ENCODE data around the gene C2orf81.
"Not testable (repeated sequence)": the region's sequence is repeated elsewhere in the genome, so short reads cannot be mapped to it uniquely, and the experiment has no call there.

Gene C2orf81

DNA sequence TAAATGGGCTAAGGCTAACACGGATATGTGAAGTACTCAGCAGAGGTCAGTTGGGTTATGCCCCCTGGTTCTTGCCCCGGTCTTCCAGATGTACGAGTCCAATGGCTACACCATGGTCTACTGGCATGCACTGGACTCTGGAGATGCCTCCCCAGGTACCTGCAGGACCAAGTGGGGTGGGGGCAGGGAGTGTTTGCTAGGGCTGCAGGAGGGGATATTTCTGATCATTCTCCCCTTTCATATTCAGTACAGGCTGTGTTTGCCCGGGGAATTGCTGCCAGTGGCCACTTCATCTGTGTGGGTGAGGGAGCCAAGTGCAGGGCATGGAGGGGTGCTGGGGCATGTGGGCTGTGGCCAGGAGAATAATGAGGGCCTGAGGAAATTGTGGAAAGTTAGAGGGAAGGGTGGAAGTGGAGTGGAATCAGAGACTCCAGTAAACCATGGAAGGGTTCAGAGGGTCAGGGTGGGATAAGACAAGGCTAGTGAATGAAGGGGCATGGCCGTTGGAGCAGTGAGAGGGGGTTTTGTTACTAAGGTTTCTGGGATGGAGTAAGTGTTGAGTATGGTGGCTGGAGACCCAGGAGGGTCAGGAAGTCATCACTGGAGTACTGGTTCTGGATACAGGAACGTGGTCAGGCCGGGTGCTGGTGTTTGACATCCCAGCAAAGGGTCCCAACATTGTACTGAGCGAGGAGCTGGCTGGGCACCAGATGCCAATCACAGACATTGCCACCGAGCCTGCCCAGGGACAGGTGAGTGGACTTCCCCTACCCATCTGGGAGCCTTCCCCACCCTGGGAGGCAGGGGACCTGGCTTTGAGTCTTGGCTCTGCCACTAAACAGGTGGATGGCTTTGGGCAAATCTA lies 2.0 kb upstream of the C2orf81 start:
- no peak for DNase-seq

DNA sequence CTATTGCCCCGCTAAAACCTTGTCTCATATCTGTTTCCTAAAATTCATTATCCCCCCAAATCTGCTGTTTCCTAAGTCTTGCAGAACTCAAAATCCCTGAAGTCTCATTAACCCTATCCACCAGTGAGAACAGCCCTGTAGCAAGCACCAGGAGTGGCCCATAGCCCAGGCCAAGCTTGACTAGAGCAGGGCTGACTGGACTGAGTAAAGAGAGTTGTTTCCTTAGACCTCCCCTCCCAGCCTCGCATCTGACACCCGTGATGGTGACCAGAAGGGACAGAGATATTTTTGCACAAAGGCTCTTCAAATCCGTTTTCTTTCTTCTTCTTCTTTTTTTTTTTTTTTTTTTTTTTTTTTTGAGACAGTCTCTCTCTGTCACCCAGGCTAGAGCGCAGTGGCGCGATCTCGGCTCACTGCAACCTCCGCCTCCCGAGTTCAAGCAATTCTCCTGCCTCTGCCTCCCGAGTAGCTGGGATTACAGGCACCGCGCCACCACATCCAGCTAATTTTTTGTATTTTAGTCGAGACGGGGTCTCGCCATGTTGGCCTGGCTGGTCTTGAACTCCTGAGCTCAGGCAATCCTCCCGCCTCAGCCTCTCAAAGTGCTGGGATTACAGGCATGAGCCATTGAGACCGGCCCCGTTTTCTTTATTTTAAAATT lies 846 bp downstream of the C2orf81 start:
- not testable (repeated sequence) for DNase-seq

DNA sequence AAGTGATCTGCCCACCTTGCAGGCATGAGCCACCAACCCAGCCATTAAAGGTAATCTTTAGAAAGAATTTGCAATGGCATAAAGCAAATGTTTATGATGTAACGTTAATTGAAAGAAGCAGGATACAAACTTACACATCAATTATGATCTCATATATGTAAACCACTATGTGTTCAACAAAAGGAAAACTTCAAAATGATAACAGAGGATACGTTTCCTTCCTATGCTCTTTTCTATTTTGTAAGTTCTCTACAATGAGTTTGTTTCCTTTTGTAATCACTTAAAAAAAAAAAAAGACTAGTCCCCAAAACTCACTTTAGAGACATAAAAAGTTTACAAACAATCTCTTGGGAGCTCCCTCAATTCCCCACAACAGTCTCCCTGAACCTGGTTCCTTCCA lies 1.4 kb downstream of the C2orf81 start:
- no peak for DNase-seq

DNA sequence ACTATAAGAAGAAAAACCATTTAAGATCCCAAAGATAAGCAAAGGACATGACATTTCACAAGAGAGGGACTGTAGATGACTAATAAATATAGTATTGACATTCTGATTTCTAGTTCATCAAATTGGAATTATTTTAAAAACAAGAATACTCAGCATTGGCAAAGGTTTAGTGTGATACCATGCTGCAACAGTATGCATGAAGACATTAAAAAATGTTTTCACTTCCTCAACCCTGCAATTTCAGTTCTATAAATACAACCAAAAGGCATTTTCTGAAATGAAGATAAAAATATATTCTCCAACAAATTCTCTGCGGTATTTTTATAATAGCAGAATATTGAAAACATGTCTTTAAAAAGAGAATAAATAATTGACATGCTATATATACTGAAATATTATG lies 2.1 kb downstream of the C2orf81 start:
- DNase-seq, result no peak

DNA sequence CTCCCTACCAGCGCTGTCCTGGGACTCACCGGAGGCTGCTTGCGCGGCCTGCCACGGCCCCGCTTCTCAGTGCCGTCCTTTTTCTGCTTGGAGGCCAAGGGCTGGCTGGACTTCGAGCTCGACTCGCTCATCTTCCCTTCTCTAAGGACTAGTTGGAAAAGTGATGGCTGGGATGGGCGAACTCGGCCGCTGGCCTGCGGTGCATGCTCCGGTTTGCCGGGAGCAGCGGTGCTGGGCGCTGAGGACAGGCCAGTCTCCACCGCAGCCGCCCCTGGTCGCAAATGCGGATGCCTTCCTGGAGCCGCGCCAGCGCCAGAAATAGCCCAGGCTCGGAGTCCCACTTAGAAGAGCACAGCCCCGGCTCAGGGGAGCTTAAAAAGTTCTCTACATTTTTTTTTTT lies 3.1 kb downstream of the C2orf81 start:
- DNase-seq, result no peak

DNA sequence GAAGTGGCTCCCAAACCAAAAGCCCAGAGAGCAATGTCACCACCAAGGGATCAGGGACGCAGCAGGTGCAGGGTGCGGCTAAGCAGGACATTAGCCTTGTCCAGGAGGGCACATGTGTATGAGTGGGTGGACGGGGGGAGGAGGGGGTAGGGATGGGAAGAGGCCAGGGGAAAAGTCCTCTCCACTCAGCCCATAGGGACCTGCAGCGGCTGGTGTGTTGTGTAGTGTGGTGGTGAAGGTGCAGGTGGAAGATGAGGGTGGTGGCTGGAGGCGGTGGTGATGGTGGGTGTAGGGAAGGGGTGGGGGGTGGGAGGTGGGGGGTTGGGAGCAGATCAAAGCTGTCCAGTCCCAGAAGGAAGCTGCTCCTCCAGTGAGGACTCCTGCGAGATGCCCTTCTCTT lies 3.7 kb downstream of the C2orf81 start:
- DNase-seq, result no peak

DNA sequence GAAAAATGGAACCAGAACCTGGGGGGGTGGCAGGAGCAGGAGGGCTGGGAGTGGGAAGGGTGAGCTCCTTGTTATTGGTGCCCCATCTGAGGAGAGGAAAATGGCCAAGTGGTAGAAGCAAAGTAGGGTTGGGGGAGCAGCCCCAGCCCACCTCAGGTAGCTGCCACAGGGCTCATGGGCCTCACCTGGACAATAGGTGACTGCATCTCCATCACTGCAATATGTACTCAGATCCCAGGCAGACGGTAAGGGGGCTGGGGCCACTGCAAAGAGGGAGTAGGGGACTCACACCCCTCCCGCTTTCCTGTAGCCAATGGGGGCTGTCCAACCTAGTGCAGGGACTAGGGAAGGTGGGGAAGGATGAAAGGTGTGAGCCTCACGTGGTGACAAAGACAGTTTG lies 4.2 kb downstream of the C2orf81 start:
- no peak for DNase-seq

DNA sequence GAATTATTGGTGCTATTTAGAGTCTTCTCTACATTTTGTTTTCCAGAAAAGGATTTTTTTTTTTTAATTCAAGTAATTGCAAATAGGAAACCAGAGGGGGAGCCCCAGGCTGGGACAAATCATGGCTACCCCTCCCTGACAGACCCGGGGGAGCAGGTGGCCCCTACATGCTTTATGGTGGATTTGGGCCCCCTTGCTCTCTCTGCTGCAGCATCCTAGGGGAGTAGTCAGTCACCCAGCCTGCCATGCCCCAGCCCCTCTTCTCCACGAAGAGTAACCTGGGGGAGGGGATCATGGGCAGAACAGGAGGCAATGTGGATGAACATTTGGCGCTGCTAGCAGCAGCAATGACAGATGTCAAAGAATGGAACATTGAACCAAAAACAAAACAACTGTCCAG lies 4.6 kb downstream of the C2orf81 start:
- no peak for DNase-seq

DNA sequence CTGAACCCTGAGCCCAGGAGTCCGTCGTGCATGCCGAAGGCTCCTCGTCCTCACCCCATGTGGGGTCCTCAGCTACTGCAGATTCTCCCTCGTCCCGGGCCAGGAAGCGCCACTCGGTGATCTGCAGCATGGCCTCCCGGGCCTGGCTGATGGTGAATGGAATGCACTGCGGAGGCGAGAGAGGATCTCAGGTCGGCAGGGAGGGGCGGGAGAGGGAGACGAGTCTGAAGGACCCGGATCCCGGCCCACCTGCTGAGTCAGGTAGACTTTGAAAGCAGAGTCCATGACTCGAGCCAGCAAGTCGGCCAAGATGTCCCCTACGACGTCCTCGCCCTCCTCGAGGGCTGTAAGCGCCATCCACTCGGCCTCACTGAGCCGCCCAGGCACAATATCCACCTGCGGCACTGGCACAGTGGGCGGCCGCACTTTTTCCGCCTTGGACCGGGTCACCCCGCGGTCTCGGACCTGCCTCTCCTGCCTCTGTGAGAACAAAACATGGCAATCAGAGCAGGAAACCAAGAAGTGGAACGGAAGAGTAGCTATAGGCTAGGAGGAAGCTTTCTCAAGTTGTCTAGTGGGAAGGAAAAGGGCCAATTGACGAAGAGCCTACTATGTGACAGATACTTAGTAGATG lies 5.5 kb downstream of the C2orf81 start:
- no peak for DNase-seq

DNA sequence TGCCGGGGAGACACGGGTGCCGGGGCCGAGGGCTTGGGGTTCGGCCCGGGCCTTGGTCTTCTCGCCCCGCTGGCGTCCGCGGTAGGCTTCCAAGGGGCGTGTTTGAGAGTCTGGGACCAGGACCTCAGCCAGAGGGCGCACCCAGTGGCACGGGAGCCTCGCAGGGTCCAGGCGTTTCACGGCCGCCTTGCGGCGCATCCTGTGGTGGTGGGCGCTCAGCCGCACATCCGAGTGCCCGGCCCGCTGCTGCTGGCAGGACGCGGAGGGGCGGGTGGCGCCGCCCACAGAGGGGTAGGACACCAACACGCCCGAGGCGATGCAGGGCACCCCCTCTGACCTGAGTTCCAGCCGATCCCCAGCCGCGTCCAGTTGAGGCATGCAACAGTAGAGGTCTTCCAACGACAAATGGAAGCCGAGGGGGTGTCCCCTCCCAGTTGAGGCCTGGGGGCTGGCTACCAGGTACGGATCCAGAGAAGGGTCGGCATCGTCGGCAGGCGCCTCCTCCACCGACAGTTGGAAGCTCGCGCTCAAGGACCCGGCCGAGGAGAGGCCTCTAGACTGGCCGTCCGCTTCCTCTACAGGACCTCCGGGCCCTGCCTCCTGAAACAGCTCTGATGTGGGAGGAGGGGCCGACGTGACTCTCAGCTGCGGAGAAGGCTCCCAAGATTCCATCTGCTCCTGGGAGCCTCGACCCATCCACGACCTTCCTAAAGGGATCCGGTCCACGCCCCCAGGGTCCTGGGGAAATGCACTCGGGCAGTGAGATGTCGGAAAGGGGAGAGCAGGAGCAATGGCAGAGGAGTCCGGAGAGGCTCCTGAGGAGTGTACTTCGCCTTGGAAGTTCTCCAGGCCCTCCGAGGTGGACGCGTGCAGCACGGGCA lies 6.3 kb downstream of the C2orf81 start:
- no peak for DNase-seq

DNA sequence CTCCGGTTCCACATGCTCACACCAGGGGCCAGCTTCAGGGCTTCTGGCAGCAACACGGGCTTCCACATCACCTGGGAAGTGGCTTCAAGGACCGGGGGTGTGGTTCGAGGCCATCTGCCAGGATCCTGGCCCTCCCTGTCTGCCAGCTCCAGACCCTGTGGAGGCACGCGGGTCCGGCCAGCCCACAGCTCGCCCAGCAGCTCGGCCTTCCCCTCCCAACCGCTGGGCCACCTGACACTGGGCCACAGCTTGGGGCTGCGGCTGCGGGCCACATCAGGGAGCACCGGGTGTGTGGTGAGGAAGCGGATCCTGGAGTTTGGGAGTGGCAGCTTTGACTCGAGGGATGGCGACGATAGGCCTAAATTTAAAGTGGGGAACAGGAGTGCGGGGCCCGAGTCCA lies 7.0 kb downstream of the C2orf81 start:
- DNase-seq, result no peak

DNA sequence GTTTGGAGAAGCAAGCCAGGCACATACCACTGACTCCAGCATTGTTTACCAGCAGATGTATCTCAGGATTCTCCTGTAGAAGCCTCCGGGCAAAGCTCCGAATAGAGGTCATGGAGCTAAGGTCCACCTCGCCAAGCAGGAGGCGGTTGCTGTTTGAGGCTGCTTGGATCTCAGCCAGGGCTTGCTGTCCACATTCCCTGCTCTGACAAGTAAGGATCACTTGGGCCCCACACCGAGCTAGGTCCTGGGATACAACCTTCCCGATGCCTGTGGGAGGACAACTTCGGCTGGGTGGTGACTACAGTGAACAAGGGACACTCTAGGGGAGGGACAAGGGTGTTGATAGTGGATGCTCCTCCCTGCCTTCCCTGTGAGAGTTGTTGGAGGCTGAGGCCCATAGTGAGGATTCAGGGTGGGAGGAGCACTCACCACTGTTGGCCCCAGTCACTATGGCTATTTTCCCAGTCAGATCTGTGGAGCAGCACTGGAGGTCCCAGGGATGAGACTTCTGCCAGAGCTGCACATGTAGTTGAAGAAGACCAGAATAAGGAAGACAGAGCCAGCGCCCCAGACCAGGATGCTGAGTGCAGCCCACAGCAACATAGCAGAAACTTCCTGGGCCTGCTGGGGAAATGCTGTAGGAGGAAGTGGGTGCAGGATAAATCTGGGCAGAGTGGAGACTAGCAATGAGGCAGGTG lies 8.3 kb downstream of the C2orf81 start:
- no peak for DNase-seq

DNA sequence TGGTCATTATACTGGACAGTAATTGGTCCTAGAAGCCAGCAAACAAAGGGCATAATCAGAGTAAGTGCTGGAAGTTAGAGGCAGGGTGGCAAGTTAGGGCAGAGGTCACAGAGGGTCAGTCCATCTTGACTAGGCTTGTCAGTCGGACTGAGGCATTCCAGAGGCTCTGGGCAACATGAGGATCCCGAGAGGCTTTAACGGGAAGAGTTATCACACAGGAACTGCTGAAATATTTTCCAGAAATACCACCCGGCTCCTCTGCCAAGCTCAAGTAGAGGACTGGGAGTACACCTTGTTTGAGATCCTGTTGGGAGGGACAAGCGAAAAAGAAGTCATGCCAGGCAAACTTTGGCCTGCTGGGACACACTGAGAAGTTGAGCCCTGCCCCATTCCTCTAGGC lies 13.7 kb downstream of the C2orf81 start:
- no peak for DNase-seq

DNA sequence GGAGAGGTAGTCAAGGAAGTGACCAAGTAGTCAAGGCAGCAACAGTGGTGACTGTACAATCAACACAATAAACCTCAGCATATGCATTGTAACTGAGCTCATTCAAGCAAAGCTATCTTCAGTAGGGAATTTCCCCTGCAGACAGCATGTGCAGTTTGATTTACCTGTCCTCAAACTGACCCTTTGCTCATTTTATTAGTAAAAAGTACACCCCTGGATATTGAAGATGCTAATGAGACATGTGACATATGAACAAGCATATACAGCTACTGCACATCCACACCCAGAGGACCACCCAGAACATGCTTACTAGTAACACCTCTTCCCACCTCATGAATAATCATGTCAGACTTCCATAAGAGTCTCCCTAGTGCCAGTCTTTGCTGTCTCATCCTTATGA lies 15.4 kb downstream of the C2orf81 start:
- DNase-seq, result no peak

DNA sequence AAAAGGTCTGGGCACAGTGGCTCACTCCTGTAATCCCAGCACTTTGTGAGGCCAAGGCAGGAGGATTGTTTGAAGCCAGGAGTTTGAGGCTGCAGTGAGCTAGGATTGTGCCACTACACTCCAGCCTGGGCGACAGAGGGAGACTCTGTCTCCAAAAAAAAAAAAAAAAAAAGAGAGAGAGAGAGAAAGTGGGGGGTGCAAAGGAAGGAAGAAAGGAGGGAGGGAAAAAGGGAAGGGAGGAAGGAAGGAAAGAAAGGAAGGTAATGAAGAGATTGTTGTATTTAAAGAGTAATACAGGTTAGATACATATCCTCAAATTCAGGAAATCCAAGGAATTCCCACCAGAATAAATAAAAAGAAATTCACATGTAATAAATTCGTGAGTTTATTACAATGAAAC lies 19.5 kb downstream of the C2orf81 start:
- no peak for DNase-seq

DNA sequence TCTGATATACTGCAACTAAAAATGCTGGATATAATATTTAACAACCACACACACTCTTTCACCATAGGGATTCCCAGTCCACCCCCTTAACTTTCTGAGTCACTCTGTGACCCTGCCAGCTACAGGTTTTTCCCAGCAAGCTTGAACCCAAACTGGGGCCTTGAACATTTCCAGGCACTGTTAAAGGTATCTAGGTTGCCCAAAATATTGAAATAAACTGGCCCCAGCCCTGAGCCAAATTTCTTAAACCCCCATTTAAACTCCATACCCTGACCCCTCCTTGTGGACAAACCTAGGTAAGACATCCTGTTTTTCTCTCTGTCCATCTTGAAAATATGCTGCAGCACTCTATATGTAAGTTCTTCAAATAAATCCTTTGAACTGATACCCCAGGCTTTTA lies 21.6 kb downstream of the C2orf81 start:
- no peak for DNase-seq

DNA sequence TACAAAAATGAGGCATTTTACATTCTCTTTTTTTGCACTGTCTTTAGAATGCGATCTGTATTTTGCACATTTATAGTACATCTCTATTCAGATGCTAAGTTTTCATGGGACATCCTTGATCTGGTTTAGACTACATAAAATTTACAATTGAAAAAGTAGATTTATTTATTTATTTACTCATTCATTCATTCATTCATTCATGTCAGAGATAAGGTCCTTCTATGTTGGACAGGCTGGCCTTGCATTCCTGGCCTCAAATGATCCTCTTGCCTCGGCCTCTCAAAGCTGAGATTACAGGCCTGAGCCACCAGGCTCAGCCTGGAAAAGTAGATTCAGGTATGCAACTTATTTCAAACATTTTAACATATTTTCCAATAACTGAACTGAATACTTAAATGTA lies 25.3 kb downstream of the C2orf81 start:
- DNase-seq, result no peak

DNA sequence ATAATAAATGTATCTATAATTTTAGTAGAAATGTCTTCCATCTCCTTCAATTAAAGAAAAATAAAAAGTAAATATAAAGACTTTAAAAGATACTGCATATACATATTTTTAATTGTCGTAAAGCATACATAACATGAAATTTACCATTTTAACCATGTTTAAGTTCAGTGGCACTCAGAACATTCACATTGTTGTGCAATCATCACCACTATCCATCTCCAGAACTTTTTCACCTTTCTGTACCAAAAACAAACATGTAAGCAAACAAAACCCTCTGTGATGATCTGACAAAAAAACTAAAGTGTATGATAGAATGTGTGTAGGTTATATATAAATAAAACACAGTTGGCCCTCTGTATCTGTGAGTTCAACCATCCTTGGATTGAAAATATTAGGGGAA lies 27.9 kb downstream of the C2orf81 start:
- no peak for DNase-seq

DNA sequence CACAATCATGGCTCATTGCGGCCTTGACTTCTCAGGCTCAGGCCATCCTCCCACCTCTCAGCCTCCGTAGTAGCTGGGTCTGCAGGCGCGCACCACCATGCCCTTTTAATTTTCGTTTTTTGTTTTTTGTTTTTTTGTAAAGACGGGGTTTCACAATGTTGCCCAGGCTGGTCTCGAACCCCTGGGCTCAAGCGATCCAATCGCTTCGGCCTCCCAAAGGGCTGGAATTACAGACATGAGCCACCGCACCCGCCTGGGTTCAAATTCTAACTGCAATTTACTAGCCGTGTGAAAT lies 29.0 kb downstream of the C2orf81 start:
- DNase-seq, result no peak

DNA sequence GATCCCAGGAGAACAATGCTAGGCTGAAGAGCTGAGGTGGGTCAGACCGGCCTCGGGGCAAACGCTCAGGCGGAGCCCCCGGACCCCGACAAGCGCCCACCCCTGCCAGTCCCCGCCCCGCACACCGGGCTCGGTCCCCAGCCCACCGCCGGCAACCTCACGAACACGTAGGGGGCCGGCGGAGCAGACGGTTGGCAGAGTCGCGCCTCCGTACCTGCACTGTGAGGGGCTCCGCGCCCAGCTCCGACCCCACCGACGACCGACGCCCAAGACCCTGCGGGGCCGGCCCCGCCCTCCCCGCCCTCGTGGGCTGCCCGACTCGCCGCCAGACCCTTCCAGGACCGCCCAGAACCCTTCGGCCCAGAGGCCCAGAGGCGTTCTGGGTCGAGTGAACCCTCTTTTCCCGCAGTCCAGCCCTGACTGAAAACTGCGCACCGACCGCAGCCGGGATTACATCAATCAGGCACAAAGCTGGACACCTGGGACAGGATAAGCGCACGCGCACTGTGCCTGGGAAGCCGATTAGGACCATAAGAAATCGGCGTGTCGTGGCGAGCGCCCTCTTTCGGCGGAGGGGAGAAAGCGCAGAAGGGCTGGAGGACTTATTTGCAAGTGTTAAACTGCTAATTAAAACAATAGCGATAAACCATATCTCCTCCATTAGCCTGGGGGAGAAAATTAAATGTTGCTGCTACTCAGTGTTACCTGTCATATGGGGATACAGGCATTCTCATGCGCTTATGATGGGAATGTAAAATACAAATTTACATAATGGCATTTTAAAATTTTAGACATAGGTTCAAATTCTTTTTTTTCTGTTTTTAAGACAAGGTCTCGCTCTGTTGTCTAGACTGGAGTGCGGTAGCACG lies 29.6 kb downstream of the C2orf81 start:
- DNase-seq, result peak; percentile 94

DNA sequence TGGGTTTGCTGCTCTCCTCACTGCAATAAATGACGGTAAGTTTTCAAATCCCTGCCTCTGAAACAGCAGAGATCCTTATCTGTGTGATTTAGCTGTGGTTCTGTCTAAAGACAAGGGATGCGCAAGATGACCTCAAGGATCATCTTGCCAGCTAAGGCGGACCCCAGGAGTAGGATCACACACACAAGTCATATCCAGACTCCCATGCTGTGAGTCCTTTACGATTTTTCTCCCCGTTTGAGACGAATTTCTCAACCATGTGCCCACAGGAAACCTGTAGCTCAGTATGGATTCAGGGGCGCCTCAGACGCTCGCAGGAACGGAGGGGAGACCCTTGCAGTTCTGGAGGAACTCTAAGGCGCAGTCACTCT lies 30.2 kb downstream of the C2orf81 start:
- no peak for DNase-seq

DNA sequence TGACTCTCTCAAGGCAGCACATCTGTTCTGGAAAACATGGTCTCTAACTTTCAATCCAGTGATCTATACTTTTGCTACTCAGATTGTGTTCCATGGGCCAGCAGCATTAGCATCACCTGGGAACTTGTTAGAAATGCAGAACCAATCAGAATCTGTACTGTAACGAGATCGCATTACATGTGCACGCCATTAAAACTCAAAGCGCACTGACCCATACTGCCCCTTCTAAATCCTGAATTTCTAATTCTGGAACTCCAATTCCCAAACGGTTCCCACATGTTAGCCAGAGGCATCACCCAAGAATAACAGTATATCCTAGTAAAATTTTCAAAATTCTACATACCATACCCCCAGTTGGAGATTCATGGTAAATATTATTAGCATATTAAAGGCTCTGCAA lies 30.8 kb downstream of the C2orf81 start:
- no peak for DNase-seq
